GM10266 (cell line): Measurements from ENCODE around the gene TRIM38.

Experiments used
- DNase-seq: peaks from one replicate; pipeline ENCODE4 v3.0.0; 2012; ENCODE audit errors: extremely low spot score
- CTCF ChIP-seq: IDR thresholded peaks from 2 replicates; pipeline ENCODE4 v1.5.1; 2012; ENCODE audit warnings: mild to moderate bottlenecking, low read depth; ENCODE audit not compliant: control insufficient read depth, insufficient read depth; ENCODE audit errors: missing control alignments

Gene TRIM38

GRCh38 chr6:25972128-25972527, 9.5 kb downstream of the TRIM38 start:
- TF ChIP-seq CTCF: no peak
- DNase-seq: no peak

- no peak for DNase-seq
- TF ChIP-seq CTCF: no peak
Measured at GRCh38 chr6:25972902-25973301, 10.3 kb downstream of the TRIM38 start.

- DNase-seq: no peak
- no peak for TF ChIP-seq CTCF
Measured at GRCh38 chr6:25973923-25974555, 11.4 kb downstream of the TRIM38 start.

GRCh38 chr6:25975923-25976560, 13.4 kb downstream of the TRIM38 start:
- no peak for DNase-seq

GRCh38 chr6:25980935-25981334, 18.3 kb downstream of the TRIM38 start:
- no peak for DNase-seq
- TF ChIP-seq CTCF: no peak

More at GRCh38 chr6:25975923-25976560, 13.4 kb downstream of the TRIM38 start:
- TF ChIP-seq CTCF: no peak

GRCh38 chr6:25981568-25982263, 19.1 kb downstream of the TRIM38 start:
- DNase-seq: no peak
- TF ChIP-seq CTCF: no peak

- no peak for TF ChIP-seq CTCF
- DNase-seq: no peak
Measured at GRCh38 chr6:25984265-25984664, 21.7 kb downstream of the TRIM38 start.
